KBM-7 (cell line): ENCODE data around the gene TBC1D4.

Experiments used
- DNase-seq: peaks from one replicate; pipeline ENCODE4 v3.0.0-alpha.2; 2015
- in situ Hi-C: fragments of 300-500 bp; cut with MboI; formaldehyde crosslinking; loops from 2 replicates; pipeline ENCODE4 v1.14.3; 2020; ENCODE audit warnings: low sequenced_read_pairs, low pct_unique_long_range_greater_than_20kb, mixed read lengths

Gene TBC1D4

GRCh38 chr13:75339635-75340374 lies 142.2 kb downstream of the TBC1D4 start:
- in situ Hi-C loops: no loop called here

GRCh38 chr13:75334634-75335447 lies 147.1 kb downstream of the TBC1D4 start:
- DNase-seq: no peak
- in situ Hi-C loops: no loop called here

More at GRCh38 chr13:75339635-75340374, 142.2 kb downstream of the TBC1D4 start:
- no peak for DNase-seq

- DNase-seq: no peak
- in situ Hi-C loops: no loop called here
Observed at GRCh38 chr13:75333103-75333502, 148.9 kb downstream of the TBC1D4 start.

- no peak for DNase-seq
- in situ Hi-C loops: no loop called here
Observed at GRCh38 chr13:75331792-75332349, 150.1 kb downstream of the TBC1D4 start.

- in situ Hi-C loops: no loop called here
Observed at GRCh38 chr13:75330770-75331169, 151.2 kb downstream of the TBC1D4 start.

GRCh38 chr13:75329723-75330122 lies 152.2 kb downstream of the TBC1D4 start:
- in situ Hi-C loops: no loop called here
- no peak for DNase-seq

More at GRCh38 chr13:75330770-75331169, 151.2 kb downstream of the TBC1D4 start:
- DNase-seq: no peak

- in situ Hi-C loops: no loop called here
Observed at GRCh38 chr13:75329097-75329496, 152.9 kb downstream of the TBC1D4 start.

GRCh38 chr13:75327135-75327510 lies 154.8 kb downstream of the TBC1D4 start:
- in situ Hi-C loops: no loop called here
- DNase-seq: no peak

More at GRCh38 chr13:75329097-75329496, 152.9 kb downstream of the TBC1D4 start:
- DNase-seq: no peak

- in situ Hi-C loops: no loop called here
- peak; percentile 86 for DNase-seq
Observed at GRCh38 chr13:75326173-75327134, 155.5 kb downstream of the TBC1D4 start.

GRCh38 chr13:75325711-75326110 lies 156.3 kb downstream of the TBC1D4 start:
- in situ Hi-C loops: no loop called here
- DNase-seq: no peak

- in situ Hi-C loops: no loop called here
- no peak for DNase-seq
Observed at GRCh38 chr13:75324413-75324940, 157.5 kb downstream of the TBC1D4 start.

GRCh38 chr13:75321084-75321483 lies 160.9 kb downstream of the TBC1D4 start:
- DNase-seq: no peak
- in situ Hi-C loops: no loop called here

- in situ Hi-C loops: no loop called here
- no peak for DNase-seq
Observed at GRCh38 chr13:75319254-75319653, 162.7 kb downstream of the TBC1D4 start.

- no peak for DNase-seq
- in situ Hi-C loops: no loop called here
Observed at GRCh38 chr13:75318138-75318833, 163.7 kb downstream of the TBC1D4 start.

- in situ Hi-C loops: no loop called here
- no peak for DNase-seq
Observed at GRCh38 chr13:75316427-75316826, 165.5 kb downstream of the TBC1D4 start.

- DNase-seq: no peak
- in situ Hi-C loops: no loop called here
Observed at GRCh38 chr13:75312884-75313520, 169.0 kb downstream of the TBC1D4 start.

GRCh38 chr13:75309981-75310580 lies 171.9 kb downstream of the TBC1D4 start:
- in situ Hi-C loops: no loop called here
- DNase-seq: no peak
